Measurements from ENCODE around the gene TCOF1.

Gene TCOF1

DNA sequence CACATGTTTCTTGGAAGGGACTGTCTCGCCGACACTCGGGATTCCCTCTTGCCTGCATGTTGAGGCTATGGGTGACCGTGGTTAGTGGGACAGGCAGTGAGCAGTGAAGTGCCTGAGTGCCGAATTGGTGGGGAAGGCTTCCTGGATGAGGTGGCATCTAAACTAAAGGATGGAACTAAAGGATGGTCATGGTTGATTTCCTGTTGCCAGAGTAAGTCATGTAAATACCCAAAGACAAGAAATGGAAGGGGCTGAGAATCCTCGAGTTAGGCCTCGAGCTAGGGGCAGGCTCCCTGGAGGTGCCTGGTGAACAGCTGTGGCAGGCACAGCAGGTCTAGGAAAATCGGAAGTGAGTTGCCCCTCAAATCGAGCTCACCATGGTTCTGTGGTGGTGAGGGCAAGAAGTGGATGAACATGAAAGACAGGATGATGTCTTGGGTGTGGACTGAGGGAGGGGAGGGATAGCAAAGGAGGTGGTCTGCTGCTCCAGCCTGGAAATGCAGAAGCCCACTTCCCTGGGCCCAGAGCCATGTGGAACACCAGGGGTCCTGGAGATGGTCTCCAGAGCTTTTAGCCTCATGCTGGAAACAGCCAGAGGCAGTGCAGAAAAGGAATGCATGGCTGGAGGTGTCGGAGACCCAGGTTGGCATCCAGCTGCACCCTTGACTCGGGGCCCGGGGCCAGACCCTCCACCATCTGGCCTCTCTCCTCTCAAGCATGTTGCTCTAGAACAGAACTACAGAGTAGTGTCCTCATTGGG lies 43.0 kb downstream of the TCOF1 start:
- TF ChIP-seq, protein P1, sequence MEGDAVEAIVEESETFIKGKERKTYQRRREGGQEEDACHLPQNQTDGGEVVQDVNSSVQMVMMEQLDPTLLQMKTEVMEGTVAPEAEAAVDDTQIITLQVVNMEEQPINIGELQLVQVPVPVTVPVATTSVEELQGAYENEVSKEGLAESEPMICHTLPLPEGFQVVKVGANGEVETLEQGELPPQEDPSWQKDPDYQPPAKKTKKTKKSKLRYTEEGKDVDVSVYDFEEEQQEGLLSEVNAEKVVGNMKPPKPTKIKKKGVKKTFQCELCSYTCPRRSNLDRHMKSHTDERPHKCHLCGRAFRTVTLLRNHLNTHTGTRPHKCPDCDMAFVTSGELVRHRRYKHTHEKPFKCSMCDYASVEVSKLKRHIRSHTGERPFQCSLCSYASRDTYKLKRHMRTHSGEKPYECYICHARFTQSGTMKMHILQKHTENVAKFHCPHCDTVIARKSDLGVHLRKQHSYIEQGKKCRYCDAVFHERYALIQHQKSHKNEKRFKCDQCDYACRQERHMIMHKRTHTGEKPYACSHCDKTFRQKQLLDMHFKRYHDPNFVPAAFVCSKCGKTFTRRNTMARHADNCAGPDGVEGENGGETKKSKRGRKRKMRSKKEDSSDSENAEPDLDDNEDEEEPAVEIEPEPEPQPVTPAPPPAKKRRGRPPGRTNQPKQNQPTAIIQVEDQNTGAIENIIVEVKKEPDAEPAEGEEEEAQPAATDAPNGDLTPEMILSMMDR (IDR thresholded peaks at IDR 0.05) = no peak

DNA sequence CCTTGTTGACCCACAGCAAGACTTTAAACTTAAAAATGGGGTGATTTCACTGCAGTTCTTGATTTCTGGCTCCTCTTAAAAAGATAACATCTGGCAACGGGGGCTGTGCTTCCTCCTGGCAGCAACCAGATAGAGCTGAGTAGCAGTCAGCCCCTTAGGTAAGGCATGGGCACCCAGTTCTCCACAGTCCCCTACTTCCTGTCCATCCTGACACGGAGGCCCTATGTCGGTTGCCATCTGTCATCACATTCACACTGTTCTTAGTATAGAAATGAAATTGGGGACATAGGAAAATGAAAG lies 43.5 kb downstream of the TCOF1 start:
- TF ChIP-seq, protein P1 (IDR thresholded peaks at IDR 0.05) = no peak

DNA sequence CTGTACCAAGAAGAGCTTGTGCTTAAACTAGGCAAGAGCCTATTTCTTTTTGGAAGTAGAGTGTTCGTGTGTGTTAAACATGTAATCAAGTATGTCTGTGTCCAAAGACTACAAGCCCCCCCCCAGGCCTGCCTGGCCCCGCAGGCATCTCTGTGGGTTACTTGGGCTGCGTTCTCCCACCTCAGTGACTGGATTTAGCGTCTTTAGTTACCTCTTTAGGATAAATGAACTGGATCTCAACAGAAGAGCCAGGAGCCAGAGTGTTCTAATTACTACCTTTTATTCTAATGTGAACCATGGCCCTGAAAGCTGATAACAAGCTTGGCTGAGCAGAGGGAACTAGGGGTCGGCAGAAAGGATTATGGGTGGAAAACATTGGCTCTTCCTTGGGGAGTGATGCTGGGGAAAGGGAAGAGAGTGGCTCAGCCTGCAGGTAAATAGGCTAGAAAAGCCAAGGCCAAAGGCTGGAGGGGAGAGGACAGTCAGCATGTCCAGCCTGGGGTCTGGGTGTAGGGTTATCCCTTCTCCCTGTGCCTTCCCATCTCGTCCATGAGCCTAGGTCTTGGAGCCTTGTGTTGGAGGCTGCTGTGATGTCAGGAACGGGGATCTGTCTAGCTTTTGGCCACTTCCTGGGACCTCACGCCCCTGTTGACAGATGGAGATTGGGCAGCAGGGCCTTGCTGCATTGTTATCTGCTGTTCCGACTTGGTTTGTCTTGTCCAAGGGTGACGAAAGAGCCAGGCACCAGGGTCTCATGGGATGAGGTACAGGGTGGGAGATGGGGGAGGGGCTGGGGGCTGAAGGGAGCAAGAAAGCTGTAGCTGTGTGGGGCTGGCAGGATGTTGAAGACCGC lies 44.1 kb downstream of the TCOF1 start:
- TF ChIP-seq, protein P1 (IDR thresholded peaks at IDR 0.05) = no peak

- TF ChIP-seq, protein P1 (IDR thresholded peaks at IDR 0.05) = no peak
These were observed 44.8 kb downstream of the TCOF1 start for GRCh38 chr5:150402229-150402773.

- TF ChIP-seq, protein P1 (IDR thresholded peaks at IDR 0.05) = no peak
These were observed 45.4 kb downstream of the TCOF1 start for GRCh38 chr5:150402901-150403342.

GRCh38 chr5:150404121-150404520 lies 46.6 kb downstream of the TCOF1 start:
- TF ChIP-seq, protein P1 (IDR thresholded peaks at IDR 0.05) = no peak

DNA sequence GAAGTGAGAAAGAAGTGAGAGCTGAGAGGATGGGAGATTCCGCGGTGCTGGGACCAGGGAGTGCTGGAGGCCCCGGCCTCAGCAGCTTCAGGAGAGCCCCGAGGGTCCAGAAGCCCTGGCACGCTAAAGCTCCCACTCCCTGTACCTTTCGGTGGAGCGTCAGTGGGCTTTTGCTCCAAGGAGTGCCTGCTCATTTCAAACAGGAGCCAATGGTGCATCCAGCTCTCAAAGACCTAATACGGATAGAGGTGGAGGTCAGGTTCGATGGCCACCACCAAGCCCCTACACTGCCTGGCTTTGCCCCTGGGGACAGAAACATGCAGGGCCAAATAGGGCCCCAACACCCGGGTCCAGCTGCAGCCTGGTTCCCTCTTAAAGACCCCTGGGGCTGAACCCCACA lies 47.0 kb downstream of the TCOF1 start:
- TF ChIP-seq, protein P1 (IDR thresholded peaks at IDR 0.05) = no peak
